Kidney capillary endothelial cell (primary cell): ENCODE results near the gene ZNF814.
"Not testable (repeated sequence)": the region's sequence is repeated elsewhere in the genome, so short reads cannot be mapped to it uniquely, and the experiment has no call there.

Experiments used
- DNase-seq: peaks from one replicate; pipeline ENCODE4 v3.0.0-alpha.2; 2018; ENCODE audit warnings: low spot score

ZNF814 gene

GRCh38 chr19:57854117-57854516 lies 34.7 kb downstream of the ZNF814 start:
- not testable (repeated sequence) for DNase-seq

GRCh38 chr19:57851812-57852603 lies 36.8 kb downstream of the ZNF814 start:
- DNase-seq = not testable (repeated sequence)

GRCh38 chr19:57850553-57851017 lies 38.3 kb downstream of the ZNF814 start:
- DNase-seq = peak; percentile 51

- peak; percentile 63 for DNase-seq
Measured at GRCh38 chr19:57849666-57850473, 39.0 kb downstream of the ZNF814 start, which contains the start of gene ZNF587. Gene ZNF587 (plus strand): TSS chr19:57849859. CDS start chr19:57850039, 180 bp downstream.

GRCh38 chr19:57849162-57849665 lies 39.6 kb downstream of the ZNF814 start:
- not testable (repeated sequence) for DNase-seq

- DNase-seq = not testable (repeated sequence)
Measured at GRCh38 chr19:57847164-57847563, 41.7 kb downstream of the ZNF814 start.

GRCh38 chr19:57841122-57841763 lies 47.6 kb downstream of the ZNF814 start:
- DNase-seq = no peak

- not testable (repeated sequence) for DNase-seq
Measured at GRCh38 chr19:57838622-57839191, 50.1 kb downstream of the ZNF814 start.

GRCh38 chr19:57836991-57837390 lies 51.8 kb downstream of the ZNF814 start:
- not testable (repeated sequence) for DNase-seq

- DNase-seq = peak; percentile 75
Measured at GRCh38 chr19:57830071-57830602, 58.7 kb downstream of the ZNF814 start, which contains the start of gene ZNF587B. Gene ZNF587B (plus strand): TSS chr19:57830299. CDS start chr19:57830529, 230 bp downstream.

- no peak for DNase-seq
Measured at GRCh38 chr19:57829316-57829715, 59.5 kb downstream of the ZNF814 start.

GRCh38 chr19:57825511-57825910 lies 63.3 kb downstream of the ZNF814 start:
- DNase-seq = no peak

- DNase-seq = not testable (repeated sequence)
Measured at GRCh38 chr19:57823608-57824007, 65.2 kb downstream of the ZNF814 start.

- DNase-seq = not testable (repeated sequence)
Measured at GRCh38 chr19:57823155-57823554, 65.7 kb downstream of the ZNF814 start.

- not testable (repeated sequence) for DNase-seq
Measured at GRCh38 chr19:57821501-57821900, 67.3 kb downstream of the ZNF814 start.

- DNase-seq = not testable (repeated sequence)
Measured at GRCh38 chr19:57821095-57821494, 67.7 kb downstream of the ZNF814 start.

- DNase-seq = no peak
Measured at GRCh38 chr19:57820599-57820998, 68.2 kb downstream of the ZNF814 start.

- peak; percentile 81 for DNase-seq
Measured at GRCh38 chr19:57819475-57820148, 69.2 kb downstream of the ZNF814 start.

- no peak for DNase-seq
Measured at GRCh38 chr19:57818378-57818777, 70.5 kb downstream of the ZNF814 start.

GRCh38 chr19:57817976-57818375 lies 70.9 kb downstream of the ZNF814 start:
- no peak for DNase-seq

- DNase-seq = no peak
Measured at GRCh38 chr19:57816652-57817051, 72.2 kb downstream of the ZNF814 start.
